GM13976 (cell line): ENCODE data around the gene STARD10.

Experiments used
- DNase-seq: peaks from one replicate; pipeline ENCODE4 v3.0.0; 2012; ENCODE audit warnings: low spot score
- CTCF ChIP-seq: IDR thresholded peaks from 2 replicates; pipeline ENCODE4 v1.5.1; 2012; ENCODE audit warnings: borderline replicate concordance, mild to moderate bottlenecking; ENCODE audit not compliant: insufficient read depth; ENCODE audit errors: extremely low read depth, missing control alignments, control extremely low read depth
- in situ Hi-C: fragments of 300-500 bp; cut with MboI; formaldehyde crosslinking; loops from one replicate; pipeline ENCODE4 v1.12.0; 2022; ENCODE audit warnings: low sequenced_read_pairs, mixed read lengths, inconsistent platforms; ENCODE audit not compliant: unreplicated experiment

STARD10 gene, protein sequence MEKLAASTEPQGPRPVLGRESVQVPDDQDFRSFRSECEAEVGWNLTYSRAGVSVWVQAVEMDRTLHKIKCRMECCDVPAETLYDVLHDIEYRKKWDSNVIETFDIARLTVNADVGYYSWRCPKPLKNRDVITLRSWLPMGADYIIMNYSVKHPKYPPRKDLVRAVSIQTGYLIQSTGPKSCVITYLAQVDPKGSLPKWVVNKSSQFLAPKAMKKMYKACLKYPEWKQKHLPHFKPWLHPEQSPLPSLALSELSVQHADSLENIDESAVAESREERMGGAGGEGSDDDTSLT

GRCh38 chr11:72793425-72794367 lies at the start of gene STARD10:
Gene STARD10, minus strand, starts transcription at chr11:72794047. Its CDS starts 12,866 bp downstream, at chr11:72781181.
- in situ Hi-C loops: loop anchor here (10.0 kb wide), 1 partner anchor 69 kb away; no protein-coding TSS in a partner anchor
- peak; percentile 98 for DNase-seq

GRCh38 chr11:72842653-72843330 lies 48.9 kb upstream of the STARD10 start:
- in situ Hi-C loops: no loop called here
- TF ChIP-seq CTCF: no peak
- no peak for DNase-seq

More at GRCh38 chr11:72793425-72794367, at the start of gene STARD10:
- peak; percentile 74 for TF ChIP-seq CTCF

DNA sequence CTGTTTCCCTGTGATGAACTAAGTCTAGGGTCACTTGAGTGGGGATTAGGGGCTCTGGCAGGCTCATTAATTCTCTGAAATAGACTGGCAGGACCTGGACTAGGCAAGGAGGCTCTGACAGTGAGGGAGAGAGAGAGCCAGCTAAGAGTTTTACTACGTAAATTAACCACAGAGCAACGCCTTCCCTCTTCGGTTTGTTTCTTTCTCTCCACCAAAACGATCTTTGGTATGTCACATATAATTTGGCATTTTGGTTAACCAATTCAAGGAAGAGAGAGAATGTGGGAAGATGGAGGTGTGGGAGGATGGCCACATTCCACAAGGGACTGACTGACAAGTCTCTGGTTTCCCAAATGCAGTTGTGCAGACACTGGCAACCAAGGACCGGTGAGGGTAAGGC lies 48.3 kb upstream of the STARD10 start:
- no peak for DNase-seq
- TF ChIP-seq CTCF: no peak
- in situ Hi-C loops: no loop called here

DNA sequence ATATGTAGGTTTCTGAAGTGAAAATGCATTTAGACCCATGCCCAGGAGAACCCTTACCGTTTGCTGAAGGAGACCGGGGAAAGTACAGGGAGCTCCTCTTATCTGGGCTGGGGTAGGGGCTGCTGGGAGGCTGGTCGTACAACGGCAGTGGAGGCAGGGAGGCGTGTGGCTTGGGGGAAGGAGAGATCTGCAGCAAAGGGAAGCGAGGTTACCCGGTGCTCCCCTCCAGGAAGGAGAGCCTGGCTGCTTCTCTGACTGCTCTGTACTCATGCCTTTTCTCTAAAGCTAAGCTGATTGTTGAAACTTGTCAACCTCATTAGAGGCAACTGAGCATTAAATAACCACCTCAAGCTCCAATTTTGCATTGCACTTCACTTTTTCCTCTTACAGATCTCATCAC lies 47.5 kb upstream of the STARD10 start:
- no peak for DNase-seq
- in situ Hi-C loops: no loop called here
- TF ChIP-seq CTCF: no peak

GRCh38 chr11:72840780-72841179 lies 46.9 kb upstream of the STARD10 start:
- DNase-seq: no peak
- in situ Hi-C loops: no loop called here
- TF ChIP-seq CTCF: no peak

DNA sequence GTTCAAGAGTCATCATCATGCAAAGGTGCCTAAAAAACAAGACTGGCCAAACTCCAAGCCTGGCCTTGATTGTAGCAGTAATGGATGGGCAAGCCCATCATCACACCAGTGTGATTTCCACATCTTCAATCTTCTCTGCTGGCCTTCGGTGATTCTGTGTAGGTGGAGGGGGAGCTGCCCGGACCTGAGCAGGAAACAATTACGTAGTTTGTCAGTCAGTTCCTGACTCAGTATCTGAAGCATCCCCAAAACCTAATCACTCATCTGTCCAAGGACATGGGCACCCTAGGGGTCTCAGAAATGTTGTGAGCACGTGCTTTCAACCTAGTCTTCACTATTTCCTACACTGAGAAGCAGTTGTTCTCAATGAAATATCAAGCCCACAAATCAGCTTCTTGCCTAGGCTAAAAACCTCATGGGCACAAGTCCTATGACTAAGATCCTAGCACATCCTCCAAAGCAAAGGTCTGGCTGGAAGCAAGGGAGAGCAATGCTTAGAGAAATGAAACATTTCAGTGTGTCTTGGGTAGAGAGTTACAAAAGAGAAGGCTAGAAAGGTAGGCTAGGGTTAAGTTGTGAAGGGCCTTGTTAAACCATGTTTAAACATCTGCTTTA lies 45.0 kb upstream of the STARD10 start:
- no peak for TF ChIP-seq CTCF
- no peak for DNase-seq
- in situ Hi-C loops: loop anchor here (10.0 kb wide), 1 partner anchor 336 kb away; no protein-coding TSS in a partner anchor
